Epithelial cell of esophagus (primary cell): ENCODE results near the gene AKIRIN1.
A peak's percentile ranks its signal among the peaks of the same experiment; 100 is the strongest.
"Not testable (repeated sequence)": the region's sequence is repeated elsewhere in the genome, so short reads cannot be mapped to it uniquely, and the experiment has no call there.

ENCODE experiments used
- DNase-seq: peaks from one replicate; pipeline ENCODE4 v3.0.0; 2010; ENCODE audit warnings: low read depth
- H3K4me3 ChIP-seq: 2 replicates; pipeline ENCODE4 v1.5.1; 2011; ENCODE audit warnings: mild to moderate bottlenecking, low read length, control low read depth
- CTCF ChIP-seq: IDR thresholded peaks from 2 replicates; pipeline ENCODE4 v1.5.1; 2011; ENCODE audit warnings: low read depth, mild to moderate bottlenecking, low read length, control low read depth, inconsistent platforms; ENCODE audit not compliant: insufficient read depth; ENCODE audit errors: missing control alignments

The AKIRIN1 gene

GRCh38 chr1:38958967-38959366 lies 32.1 kb upstream of the AKIRIN1 start:
- TF ChIP-seq CTCF = no peak
- peak; percentile 86 for DNase-seq
- H3K4me3 ChIP-seq = no peak overlapping the region

DNA sequence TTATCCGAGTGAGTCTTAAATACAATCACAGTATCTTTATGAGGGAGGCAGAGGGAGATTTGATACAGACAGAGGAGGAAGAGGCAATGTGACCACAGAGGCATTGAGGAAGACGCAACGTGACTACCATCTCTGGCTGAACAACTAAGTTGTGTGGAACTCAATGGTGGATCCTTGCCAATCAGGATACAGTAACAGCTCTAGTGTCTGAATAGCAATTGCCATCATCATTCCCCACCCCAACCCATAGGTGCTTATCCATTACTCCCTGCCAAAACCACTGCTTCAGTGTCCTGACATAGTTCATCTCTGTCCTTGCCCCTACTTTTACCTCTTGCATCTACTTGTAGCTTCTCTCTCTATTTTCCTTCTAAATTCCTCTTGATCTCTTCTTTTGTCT lies 29.0 kb upstream of the AKIRIN1 start:
- H3K4me3 ChIP-seq = no peak overlapping the region
- DNase-seq = peak; percentile 92
- no peak for TF ChIP-seq CTCF

DNA sequence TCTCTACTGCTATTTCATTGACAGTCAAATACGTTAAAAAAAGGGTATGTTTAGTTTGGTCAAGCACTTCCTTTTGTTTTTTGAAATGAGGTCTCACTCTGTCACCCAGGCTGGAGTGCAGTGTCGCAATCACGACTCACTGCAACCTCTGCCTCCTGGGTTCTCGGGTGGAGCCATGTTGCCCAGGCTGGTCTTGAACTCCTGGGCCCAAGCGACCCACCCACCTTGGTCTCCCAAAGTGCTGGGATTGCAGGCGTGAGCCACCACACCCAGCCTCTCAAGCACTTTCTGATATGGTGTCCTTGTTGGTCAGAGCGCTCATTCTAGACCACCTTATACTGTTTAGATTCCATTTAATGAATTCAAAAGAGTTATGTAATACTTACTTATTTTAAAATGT lies 28.5 kb upstream of the AKIRIN1 start:
- TF ChIP-seq CTCF = no peak
- DNase-seq = peak; percentile 42
- H3K4me3 ChIP-seq = no peak overlapping the region

DNA sequence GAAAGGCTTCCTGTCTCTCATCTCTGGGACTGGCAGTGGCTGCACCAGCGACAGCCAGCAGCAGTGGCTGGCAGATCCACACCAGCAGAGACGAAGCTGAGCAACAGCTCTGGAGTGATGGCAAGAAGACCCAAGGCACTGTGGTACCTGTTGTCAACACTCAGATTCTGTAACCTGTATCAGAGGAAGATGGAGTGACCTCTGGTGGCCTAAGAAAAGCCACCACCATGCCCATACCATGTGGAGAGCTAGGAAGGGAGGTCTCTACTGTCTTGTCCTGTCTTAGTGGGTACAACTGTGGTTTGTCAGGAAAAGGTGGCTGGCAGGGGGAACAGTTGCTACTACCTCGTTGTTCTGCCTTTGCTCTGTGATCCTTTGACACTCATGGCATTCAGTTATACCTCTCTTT lies 26.9 kb upstream of the AKIRIN1 start:
- DNase-seq = no peak
- no peak overlapping the region for H3K4me3 ChIP-seq
- TF ChIP-seq CTCF = peak; percentile 32

GRCh38 chr1:38973145-38973544 lies 17.9 kb upstream of the AKIRIN1 start:
- H3K4me3 ChIP-seq, DNase-seq: not testable (repeated sequence)

DNA sequence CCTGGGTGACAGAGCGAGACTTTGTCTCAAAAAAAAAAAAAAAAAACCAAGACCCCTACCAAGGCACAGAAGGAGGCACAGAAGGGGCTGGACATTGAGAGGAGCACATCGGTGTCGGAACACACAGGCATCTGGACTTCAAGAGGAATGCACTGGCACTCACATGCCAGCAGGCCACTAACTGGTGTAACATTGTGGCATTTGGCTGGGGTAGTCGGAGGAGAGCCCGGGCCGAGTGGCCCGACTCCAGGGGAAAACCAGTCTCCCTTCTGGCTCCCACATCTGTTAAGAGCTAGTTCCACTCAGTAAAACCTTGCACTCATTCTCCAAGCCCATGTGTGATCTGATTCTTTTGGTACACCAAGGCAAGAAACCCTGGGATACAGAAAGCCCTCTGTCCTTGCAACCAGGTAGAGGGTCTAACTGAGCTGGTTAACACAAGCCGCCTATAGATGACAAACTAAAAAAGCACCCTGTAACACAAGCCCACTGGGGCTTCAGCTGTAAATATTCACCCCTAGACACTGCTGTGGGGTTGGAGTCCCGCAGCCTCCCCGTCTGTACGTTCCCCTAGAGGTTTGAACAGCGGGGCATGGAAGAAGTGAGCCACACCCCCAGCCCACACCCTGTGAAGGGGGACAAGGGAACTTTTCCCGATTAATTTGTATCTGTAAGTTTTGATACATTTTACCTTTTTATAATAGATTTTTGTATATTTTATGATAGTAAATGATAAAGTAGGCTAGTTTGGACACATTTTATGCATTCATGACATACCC lies 17.2 kb upstream of the AKIRIN1 start:
- H3K4me3 ChIP-seq = no peak overlapping the region
- no peak for TF ChIP-seq CTCF
- no peak for DNase-seq

DNA sequence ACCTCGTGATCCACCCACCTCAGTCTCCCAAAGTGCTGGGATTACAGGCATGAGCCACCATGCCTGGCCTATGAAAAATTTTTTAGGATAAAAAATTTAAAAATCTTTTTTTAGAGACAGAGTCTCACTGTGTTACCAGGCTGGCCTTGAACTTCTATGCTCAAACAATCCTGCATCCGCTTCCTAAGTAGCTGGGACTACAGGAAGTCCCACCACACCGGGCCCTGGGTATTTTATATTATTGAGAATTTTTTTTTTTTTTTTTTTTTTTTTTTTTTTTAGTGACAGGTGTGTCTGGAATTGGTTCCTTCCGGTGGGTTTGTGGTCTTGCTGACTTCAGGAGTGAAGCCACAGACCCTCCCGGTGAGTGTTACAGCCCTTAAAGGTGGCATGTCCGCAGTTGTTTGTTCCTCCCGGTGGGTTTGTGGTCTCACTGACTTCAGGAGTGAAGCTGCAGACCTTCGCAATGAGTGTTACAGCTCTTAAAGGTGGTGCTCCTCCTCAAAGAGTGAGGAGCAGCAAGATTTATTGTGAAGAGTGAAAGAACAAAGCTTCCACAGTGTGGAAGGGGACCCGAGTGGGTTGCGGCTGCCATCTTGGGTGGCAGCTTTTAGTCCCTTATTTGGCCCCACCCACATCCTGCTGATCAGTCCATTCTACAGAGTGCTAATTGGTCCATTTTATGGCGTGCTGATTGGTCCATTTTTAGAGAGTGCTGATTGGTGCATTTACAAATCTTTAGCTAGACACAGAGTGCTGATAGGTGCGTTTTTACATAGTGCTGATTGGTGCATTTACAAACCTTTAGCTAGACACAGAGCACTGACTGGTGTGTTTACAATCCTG lies 13.5 kb upstream of the AKIRIN1 start:
- H3K4me3 ChIP-seq = not testable (repeated sequence)

GRCh38 chr1:38978245-38978542 lies 12.9 kb upstream of the AKIRIN1 start:
- not testable (repeated sequence) for DNase-seq, H3K4me3 ChIP-seq

More for the DNA sequence above, 13.5 kb upstream of the AKIRIN1 start:
- DNase-seq = not testable (repeated sequence)

GRCh38 chr1:38979380-38979779 lies 11.7 kb upstream of the AKIRIN1 start:
- not testable (repeated sequence) for DNase-seq, H3K4me3 ChIP-seq
